K562 (cell line): ENCODE results near the gene DNAJB2. TPM values are rescaled to one million over a fixed set of nuclear protein-coding genes. Genes with fewer than 3 reads are reported as not detected.

ENCODE experiments used
- E2F1 ChIP-seq: sonication (generic); formaldehyde crosslinking; IDR thresholded peaks from 2 replicates; pipeline ENCODE4 v1.8.1; 2023; ENCODE audit warnings: mild to moderate bottlenecking, missing genetic modification reagents, moderate library complexity
- EZH2 ChIP-seq: IDR thresholded peaks from 2 replicates; pipeline ENCODE4 v1.6.1; 2012; ENCODE audit warnings: low read depth, mild to moderate bottlenecking, inconsistent platforms, low read length, borderline replicate concordance
- FOS ChIP-seq: IDR thresholded peaks from 3 replicates; pipeline ENCODE4 v1.6.1; 2011; ENCODE audit not compliant: insufficient read length; ENCODE audit errors: extremely low read depth
- FOXP4 ChIP-seq: sonication (generic); formaldehyde crosslinking; IDR thresholded peaks from 2 replicates; pipeline ENCODE4 v1.8.0; 2022; ENCODE audit warnings: mild to moderate bottlenecking, missing genetic modification reagents, borderline replicate concordance
- RREB1 ChIP-seq: fragments of 250-450 bp; sonication (Bioruptor Pico); IDR thresholded peaks from 2 replicates; pipeline ENCODE4 v1.4.0; 2020
- SIN3B ChIP-seq: fragments of 450-650 bp; IDR thresholded peaks from 2 replicates; pipeline ENCODE4 v1.6.1; 2017; ENCODE audit warnings: low read depth, mild to moderate bottlenecking, moderate library complexity
- ZBTB40 ChIP-seq, 2 experiments: fragments of 450-650 bp in 1 of 2; sonication (generic) in 1 of 2; formaldehyde crosslinking in 1 of 2; IDR thresholded peaks; 2 replicates each; pipeline versions ENCODE4 v1.7.1 to v1.9.0; 2016 to 2022; ENCODE audit warnings: inconsistent platforms in 1 of 2, mild to moderate bottlenecking in 1 of 2, missing genetic modification reagents in 1 of 2
- ZSCAN29 ChIP-seq: fragments of 450-650 bp; IDR thresholded peaks from 2 replicates; pipeline ENCODE4 v1.6.1; 2017
- polyA plus RNA-seq, 8 experiments: library from polyadenylated mRNA; depleted of rRNA in 4 of 8; stranded (reverse) in 5 of 8; unstranded in 3 of 8; fragments of >200 nt; fragmentation: Nextera tagmentation in 2 of 8; fragmentation: Illumina TruSeq in 1 of 8; extraction: Ambion mirVana in 2 of 8; extraction: Trizol in 1 of 8; gene quantifications; 2 replicates each; pipeline versions ENCODE4 v1.2.1 to v1.2.3, GENCODE V29; 2011 to 2014; ENCODE audit warnings: inconsistent platforms in 1 of 8, missing spikeins in 1 of 8
- total RNA-seq, 7 experiments: library from RNA; depleted of rRNA in 6 of 7; stranded (reverse); fragments of >200 nt in 6 of 7; fragmentation: Illumina TruSeq in 2 of 7; extraction: Trizol in 2 of 7; gene quantifications; 2 replicates each; pipeline versions ENCODE4 v1.2.1 to v1.2.3, GENCODE V29; 2011 to 2021; ENCODE audit warnings: low replicate concordance in 1 of 7

DNAJB2 gene
- total and polyA plus RNA-seq, 9 of the 15 experiments (the other 6 are each of a cell fraction or from before 2014, with no cell fraction given) = 0.08 to 3.0 (median 2.2) TPM; not detected in 1

GRCh38 chr2:219278655-219279150, 463 bp upstream of the DNAJB2 start (continued):
- TF ChIP-seq RREB1 (CRISPR knock-in tag) (no peak), EZH2 (no peak), SIN3B (no peak), FOS (no peak), E2F1 (CRISPR knock-in tag) (no peak), ZBTB40 (IDR thresholded peaks at IDR 0.05) (peak; percentile 61; the same call in 1 of the 2 replicates), ZBTB40 (CRISPR knock-in tag; IDR thresholded peaks at IDR 0.05) (no peak), ZSCAN29 (no peak), FOXP4 (no peak)
